ENCODE measurements around the gene CDX1. TPM values are rescaled to one million over a fixed set of nuclear protein-coding genes. Genes with fewer than 3 reads are reported as not detected.

The CDX1 gene
- total RNA-seq, 1 experiment from 2014 or later: not detected

GRCh38 chr5:150177721-150178120 is 11.1 kb downstream of the CDX1 start:
- no peak overlapping the region for H3K9ac ChIP-seq (ENCODE audit: low read length)

GRCh38 chr5:150178262-150178661 is 11.7 kb downstream of the CDX1 start:
- ChIA-PET POLR2A (ENCODE audit: unreplicated experiment) (no interaction called here), CTCF (no interaction called here)
- H3K4me2 ChIP-seq (ENCODE audit: low read length): no peak overlapping the region
- no peak overlapping the region for H3K9ac ChIP-seq (ENCODE audit: low read length)
- intact Hi-C loops (cut with micrococcal nuclease): no loop called here
- H3K27me3 ChIP-seq (ENCODE audit: low read length): no peaks in the 10 kb centered on the region
- no peaks in the 10 kb centered on the region for H3K4me1 ChIP-seq (ENCODE audit: insufficient read depth, low read length)
- TF ChIP-seq EZH2phosphoT487 (IDR thresholded peaks at IDR 0.05; ENCODE audit: borderline replicate concordance, low read length) (no peak), CTCF (conservative IDR thresholded peaks at IDR 0.05; ENCODE audit: low read depth, low read length) (no peak), EZH2 (IDR thresholded peaks at IDR 0.05; ENCODE audit: low read length, unreplicated experiment) (no peak)
- ATAC-seq (no peak), DNase-seq (no peak)
- H4K20me1 ChIP-seq (ENCODE audit: low read length): no peaks in the 10 kb centered on the region
- no peaks in the 10 kb centered on the region for H3K9me3 ChIP-seq (ENCODE audit: low read length)
- no peaks in the 10 kb centered on the region for H3K79me2 ChIP-seq (ENCODE audit: low read length)
- no peak overlapping the region for H3K4me3 ChIP-seq (ENCODE audit: low read length)
- H3K27ac ChIP-seq (ENCODE audit: low read length): no peak overlapping the region
- BruUV-seq (replicated peaks): no TSS peak
- no peaks in the 10 kb centered on the region for H3F3A ChIP-seq (ENCODE audit: low read length, unreplicated experiment)
- H2AFZ ChIP-seq (ENCODE audit: low read length): no peak overlapping the region
- H3K9me2 ChIP-seq (replicated peaks; ENCODE audit: low read length): no peaks in the 10 kb centered on the region
- no peaks in the 10 kb centered on the region for H3K36me3 ChIP-seq (ENCODE audit: low read depth, low read length)

More at GRCh38 chr5:150177721-150178120, 11.1 kb downstream of the CDX1 start:
- H3K4me3 ChIP-seq (ENCODE audit: low read length): no peak overlapping the region
- H3K4me2 ChIP-seq (ENCODE audit: low read length): no peak overlapping the region
- CTCF ChIA-PET: no interaction called here
- POLR2A ChIA-PET (ENCODE audit: unreplicated experiment): no interaction called here
- H4K20me1 ChIP-seq (ENCODE audit: low read length): no peaks in the 10 kb centered on the region
- no peak overlapping the region for H3K27ac ChIP-seq (ENCODE audit: low read length)
- H3K27me3 ChIP-seq (ENCODE audit: low read length): no peaks in the 10 kb centered on the region
- DNase-seq (no peak), ATAC-seq (no peak)
- H3K79me2 ChIP-seq (ENCODE audit: low read length): no peaks in the 10 kb centered on the region
- H3K9me2 ChIP-seq (replicated peaks; ENCODE audit: low read length): no peaks in the 10 kb centered on the region
- H3K4me1 ChIP-seq (ENCODE audit: insufficient read depth, low read length): no peaks in the 10 kb centered on the region
- intact Hi-C loops (cut with micrococcal nuclease): no loop called here
- H3K36me3 ChIP-seq (ENCODE audit: low read depth, low read length): no peaks in the 10 kb centered on the region
- BruUV-seq (replicated peaks): no TSS peak
- H3K9me3 ChIP-seq (ENCODE audit: low read length): no peaks in the 10 kb centered on the region
- TF ChIP-seq EZH2phosphoT487 (IDR thresholded peaks at IDR 0.05; ENCODE audit: borderline replicate concordance, low read length): no peak
- TF ChIP-seq EZH2 (IDR thresholded peaks at IDR 0.05; ENCODE audit: low read length, unreplicated experiment): no peak
- TF ChIP-seq CTCF (conservative IDR thresholded peaks at IDR 0.05; ENCODE audit: low read depth, low read length): no peak
- H2AFZ ChIP-seq (ENCODE audit: low read length): no peak overlapping the region
- no peaks in the 10 kb centered on the region for H3F3A ChIP-seq (ENCODE audit: low read length, unreplicated experiment)

- no TSS peak for BruUV-seq (replicated peaks)
- H3K4me1 ChIP-seq (ENCODE audit: insufficient read depth, low read length): no peaks in the 10 kb centered on the region
- H3F3A ChIP-seq (ENCODE audit: low read length, unreplicated experiment): no peaks in the 10 kb centered on the region
- no peaks in the 10 kb centered on the region for H3K36me3 ChIP-seq (ENCODE audit: low read depth, low read length)
- intact Hi-C loops (cut with micrococcal nuclease): no loop called here
- DNase-seq: no peak
- H4K20me1 ChIP-seq (ENCODE audit: low read length): no peaks in the 10 kb centered on the region
- H3K27ac ChIP-seq (ENCODE audit: low read length): no peak overlapping the region
- ChIA-PET POLR2A (ENCODE audit: unreplicated experiment) (no interaction called here), CTCF (no interaction called here)
- ATAC-seq: no peak
- H3K79me2 ChIP-seq (ENCODE audit: low read length): no peaks in the 10 kb centered on the region
- H3K9me2 ChIP-seq (replicated peaks; ENCODE audit: low read length): no peaks in the 10 kb centered on the region
- no peak overlapping the region for H3K4me2 ChIP-seq (ENCODE audit: low read length)
- H3K27me3 ChIP-seq (ENCODE audit: low read length): no peaks in the 10 kb centered on the region
- no peak overlapping the region for H2AFZ ChIP-seq (ENCODE audit: low read length)
- no peak overlapping the region for H3K4me3 ChIP-seq (ENCODE audit: low read length)
- no peaks in the 10 kb centered on the region for H3K9me3 ChIP-seq (ENCODE audit: low read length)
- no peak for TF ChIP-seq EZH2 (IDR thresholded peaks at IDR 0.05; ENCODE audit: low read length, unreplicated experiment)
- no peak for TF ChIP-seq EZH2phosphoT487 (IDR thresholded peaks at IDR 0.05; ENCODE audit: borderline replicate concordance, low read length)
- TF ChIP-seq CTCF (conservative IDR thresholded peaks at IDR 0.05; ENCODE audit: low read depth, low read length): no peak
- H3K9ac ChIP-seq (ENCODE audit: low read length): no peak overlapping the region
These were observed 12.5 kb downstream of the CDX1 start for GRCh38 chr5:150179019-150179620.
